Sigmoid colon (tissue), 3 donors: ENCODE results near the gene KAT2B.

Experiments
- CTCF ChIP-seq, 4 experiments: fragments of 450-650 bp in 3 of 4; fragments of 200-600 bp in 1 of 4; IDR thresholded peaks; one replicate each; pipeline ENCODE4 v1.5.1; 2016 to 2019; ENCODE audit warnings: antibody characterized with exemption in 4 of 4, mild to moderate bottlenecking in 3 of 4, moderate library complexity in 2 of 4
- POLR2A ChIP-seq, 2 donors: fragments of 450-650 bp; IDR thresholded peaks; one replicate each; pipeline ENCODE4 v1.6.1; 2016; ENCODE audit warnings: antibody characterized with exemption in 2 of 2, mild to moderate bottlenecking in 2 of 2, moderate library complexity in 2 of 2

GRCh38 chr3:20095470-20095869, 55.2 kb downstream of the KAT2B start:
- TF ChIP-seq CTCF (IDR thresholded peaks at IDR 0.05) (no peak), POLR2A (IDR thresholded peaks at IDR 0.05) (no peak)
